Measurements from ENCODE around the gene KCNAB2.

Gene KCNAB2

GRCh38 chr1:6083385-6083784, 37.7 kb downstream of the KCNAB2 start:
- DNase-seq (ENCODE audit: low spot score) = no peak

GRCh38 chr1:6083801-6084446, 38.2 kb downstream of the KCNAB2 start:
- DNase-seq (ENCODE audit: low spot score) = peak; percentile 79

GRCh38 chr1:6084781-6085495, 39.2 kb downstream of the KCNAB2 start:
- no peak for DNase-seq (ENCODE audit: low spot score)

- no peak for DNase-seq (ENCODE audit: low spot score)
These were observed 40.0 kb downstream of the KCNAB2 start for GRCh38 chr1:6085666-6086065.

GRCh38 chr1:6086358-6086757, 40.7 kb downstream of the KCNAB2 start:
- no peak for DNase-seq (ENCODE audit: low spot score)

- no peak for DNase-seq (ENCODE audit: low spot score)
These were observed 41.2 kb downstream of the KCNAB2 start for GRCh38 chr1:6086762-6087376.

- DNase-seq (ENCODE audit: low spot score) = no peak
These were observed 41.7 kb downstream of the KCNAB2 start for GRCh38 chr1:6087377-6087772.

- no peak for DNase-seq (ENCODE audit: low spot score)
These were observed 42.3 kb downstream of the KCNAB2 start for GRCh38 chr1:6087958-6088357.

GRCh38 chr1:6088956-6089355, 43.3 kb downstream of the KCNAB2 start:
- no peak for DNase-seq (ENCODE audit: low spot score)

- no peak for DNase-seq (ENCODE audit: low spot score)
These were observed 44.6 kb downstream of the KCNAB2 start for GRCh38 chr1:6090288-6090687.

GRCh38 chr1:6090996-6091822, 45.5 kb downstream of the KCNAB2 start:
- no peak for DNase-seq (ENCODE audit: low spot score)

GRCh38 chr1:6091823-6092109, 46.1 kb downstream of the KCNAB2 start:
- no peak for DNase-seq (ENCODE audit: low spot score)

- no peak for DNase-seq (ENCODE audit: low spot score)
These were observed 46.5 kb downstream of the KCNAB2 start for GRCh38 chr1:6092211-6092610.

GRCh38 chr1:6093071-6093470, 47.4 kb downstream of the KCNAB2 start:
- DNase-seq (ENCODE audit: low spot score) = no peak

GRCh38 chr1:6093611-6094010, 47.9 kb downstream of the KCNAB2 start:
- DNase-seq (ENCODE audit: low spot score) = no peak

- no peak for DNase-seq (ENCODE audit: low spot score)
These were observed 48.6 kb downstream of the KCNAB2 start for GRCh38 chr1:6094246-6094645.

- DNase-seq (ENCODE audit: low spot score) = no peak
These were observed 49.3 kb downstream of the KCNAB2 start for GRCh38 chr1:6094801-6095505.

- DNase-seq (ENCODE audit: low spot score) = no peak
These were observed 50.0 kb downstream of the KCNAB2 start for GRCh38 chr1:6095511-6096242.

- DNase-seq (ENCODE audit: low spot score) = no peak
These were observed 50.8 kb downstream of the KCNAB2 start for GRCh38 chr1:6096243-6097116.

GRCh38 chr1:6097117-6097595, 51.5 kb downstream of the KCNAB2 start:
- DNase-seq (ENCODE audit: low spot score) = no peak
